HG03095 (cell line): Measurements from ENCODE around the gene USB1.

Source experiments
- ATAC-seq: cut with Tn5 transposase; IDR thresholded peaks from one replicate; pipeline ENCODE4 v1.9.1; 2021; ENCODE audit warnings: moderate library complexity; ENCODE audit not compliant: unreplicated experiment

USB1 gene

GRCh38 chr16:58000706-58001676 lies at the start of gene USB1:
TSS of gene USB1 (plus strand) at chr16:58001407. CDS start at chr16:58001484, 77 bp downstream.
- ATAC-seq: peak; percentile 72

GRCh38 chr16:57952909-57953308 lies 48.3 kb upstream of the USB1 start:
- ATAC-seq: no peak

- no peak for ATAC-seq
Measured at GRCh38 chr16:57953857-57954256, 47.4 kb upstream of the USB1 start.

- no peak for ATAC-seq
Measured at GRCh38 chr16:57955572-57956188, 45.5 kb upstream of the USB1 start.

- ATAC-seq: no peak
Measured at GRCh38 chr16:57956270-57956808, 44.9 kb upstream of the USB1 start.

GRCh38 chr16:57956924-57957672 lies 44.1 kb upstream of the USB1 start:
- ATAC-seq: no peak

- no peak for ATAC-seq
Measured at GRCh38 chr16:57957673-57958392, 43.4 kb upstream of the USB1 start.

- ATAC-seq: no peak
Measured at GRCh38 chr16:57958544-57958943, 42.7 kb upstream of the USB1 start.

- no peak for ATAC-seq
Measured at GRCh38 chr16:57959121-57959520, 42.1 kb upstream of the USB1 start.

- no peak for ATAC-seq
Measured at GRCh38 chr16:57959804-57960203, 41.4 kb upstream of the USB1 start.

GRCh38 chr16:57960310-57960709 lies 40.9 kb upstream of the USB1 start:
- ATAC-seq: no peak

GRCh38 chr16:57960826-57961472 lies 40.3 kb upstream of the USB1 start:
- no peak for ATAC-seq

- ATAC-seq: no peak
Measured at GRCh38 chr16:57961538-57961937, 39.7 kb upstream of the USB1 start.

- no peak for ATAC-seq
Measured at GRCh38 chr16:57962046-57962445, 39.2 kb upstream of the USB1 start.

GRCh38 chr16:57962756-57963155 lies 38.5 kb upstream of the USB1 start:
- ATAC-seq: no peak

GRCh38 chr16:57964157-57964700 lies 37.0 kb upstream of the USB1 start:
- ATAC-seq: no peak

- ATAC-seq: no peak
Measured at GRCh38 chr16:57966204-57966771, 34.9 kb upstream of the USB1 start.

- no peak for ATAC-seq
Measured at GRCh38 chr16:57966986-57967385, 34.2 kb upstream of the USB1 start.

- ATAC-seq: no peak
Measured at GRCh38 chr16:57967916-57968315, 33.3 kb upstream of the USB1 start.
